ENCODE data around the gene TSPAN9. TPM values are rescaled to one million over a fixed set of nuclear protein-coding genes. Genes with fewer than 3 reads are reported as not detected.

Gene TSPAN9
- total and polyA plus RNA-seq, 2 donors from 2014 or later = 62.4 to 81.6 TPM

- peaks cover 0 to 19% (median 13%) of the 10 kb centered on the region in 3 donors for H3K4me1 ChIP-seq (ENCODE audit: control insufficient read depth in 2 of 3, insufficient read depth in 2 of 3, low read depth in 1 of 3, low read length in 3 of 3)
- intact Hi-C loops (cut with DNase I) = loop anchor here (10.0 kb wide), 1 partner anchor 204 kb away; no protein-coding TSS in a partner anchor
- H3K27ac ChIP-seq (ENCODE audit: low read depth in 2 of 2, low read length in 2 of 2) = no peak overlapping the region
- no peaks in the 10 kb centered on the region for H3K27me3 ChIP-seq (ENCODE audit: control insufficient read depth, insufficient read depth, low read length)
- H3K36me3 ChIP-seq (ENCODE audit: control insufficient read depth in 2 of 3, insufficient read depth in 3 of 3, low read length in 3 of 3) = no peaks in the 10 kb centered on the region
- FAIRE-seq = no peak
- no peak overlapping the region for H3K9ac ChIP-seq (ENCODE audit: low read length in 3 of 3)
- DNase-seq = peak in 3 of 5 donors; percentile 45 to 62 (median 58)
- TF ChIP-seq CTCF (IDR thresholded peaks at IDR 0.05; ENCODE audit: borderline replicate concordance, extremely low read depth, insufficient read depth) = no peak
- no peak overlapping the region for H3K4me3 ChIP-seq (ENCODE audit: low read length in 3 of 3)
- no peaks in the 10 kb centered on the region for H3K9me3 ChIP-seq (ENCODE audit: control insufficient read depth in 2 of 3, insufficient read depth in 1 of 3, low read length in 3 of 3)
These were observed 6.1 kb upstream of the TSPAN9 start for GRCh38 chr12:3071107-3071506.

GRCh38 chr12:3071710-3072109 is 5.5 kb upstream of the TSPAN9 start:
- H3K36me3 ChIP-seq (ENCODE audit: control insufficient read depth in 2 of 3, insufficient read depth in 3 of 3, low read length in 3 of 3) = no peaks in the 10 kb centered on the region
- no peak overlapping the region for H3K9ac ChIP-seq (ENCODE audit: low read length in 3 of 3)
- FAIRE-seq (no peak), DNase-seq (no peak)
- H3K27ac ChIP-seq (ENCODE audit: low read depth in 2 of 2, low read length in 2 of 2) = no peak overlapping the region
- no peak for TF ChIP-seq CTCF (IDR thresholded peaks at IDR 0.05; ENCODE audit: borderline replicate concordance, extremely low read depth, insufficient read depth)
- peaks cover 0 to 24% (median 15%) of the 10 kb centered on the region in 3 donors for H3K4me1 ChIP-seq (ENCODE audit: control insufficient read depth in 2 of 3, insufficient read depth in 2 of 3, low read depth in 1 of 3, low read length in 3 of 3)
- H3K9me3 ChIP-seq (ENCODE audit: control insufficient read depth in 2 of 3, insufficient read depth in 1 of 3, low read length in 3 of 3) = no peaks in the 10 kb centered on the region
- H3K27me3 ChIP-seq (ENCODE audit: control insufficient read depth, insufficient read depth, low read length) = no peaks in the 10 kb centered on the region
- intact Hi-C loops (cut with DNase I) = loop anchor here (10.0 kb wide), 1 partner anchor 203 kb away; no protein-coding TSS in a partner anchor
- no peak overlapping the region for H3K4me3 ChIP-seq (ENCODE audit: low read length in 3 of 3)

- Histone ChIP-seq H3K4me3 (ENCODE audit: low read length in 3 of 3) (no peak overlapping the region), H3K36me3 (ENCODE audit: control insufficient read depth in 2 of 3, insufficient read depth in 3 of 3, low read length in 3 of 3) (no peaks in the 10 kb centered on the region), H3K9me3 (ENCODE audit: control insufficient read depth in 2 of 3, insufficient read depth in 1 of 3, low read length in 3 of 3) (no peaks in the 10 kb centered on the region), H3K27me3 (ENCODE audit: control insufficient read depth, insufficient read depth, low read length) (no peaks in the 10 kb centered on the region), H3K27ac (ENCODE audit: low read depth in 2 of 2, low read length in 2 of 2) (peak overlapping the region in 1 of 2 donors; percentile 29), H3K9ac (ENCODE audit: low read length in 3 of 3) (peak overlapping the region in 1 of 3 donors; percentile 4), H3K4me1 (ENCODE audit: control insufficient read depth in 2 of 3, insufficient read depth in 2 of 3, low read depth in 1 of 3, low read length in 3 of 3) (peaks cover 0 to 24% (median 15%) of the 10 kb centered on the region in 3 donors)
- FAIRE-seq (peak; percentile 50), DNase-seq (peak; percentile 90 to 94 (median 93))
- TF ChIP-seq CTCF (IDR thresholded peaks at IDR 0.05; ENCODE audit: borderline replicate concordance, extremely low read depth, insufficient read depth) = peak; percentile 99
- intact Hi-C loops (cut with DNase I) = loop anchor here (10.0 kb wide), 1 partner anchor 201 kb away; no protein-coding TSS in a partner anchor
These were observed 3.5 kb upstream of the TSPAN9 start for GRCh38 chr12:3073438-3074250.
